Measurements from ENCODE around the gene SLCO4A1.
"Not testable (repeated sequence)": the region's sequence is repeated elsewhere in the genome, so short reads cannot be mapped to it uniquely, and the experiment has no call there.

The SLCO4A1 gene

DNA sequence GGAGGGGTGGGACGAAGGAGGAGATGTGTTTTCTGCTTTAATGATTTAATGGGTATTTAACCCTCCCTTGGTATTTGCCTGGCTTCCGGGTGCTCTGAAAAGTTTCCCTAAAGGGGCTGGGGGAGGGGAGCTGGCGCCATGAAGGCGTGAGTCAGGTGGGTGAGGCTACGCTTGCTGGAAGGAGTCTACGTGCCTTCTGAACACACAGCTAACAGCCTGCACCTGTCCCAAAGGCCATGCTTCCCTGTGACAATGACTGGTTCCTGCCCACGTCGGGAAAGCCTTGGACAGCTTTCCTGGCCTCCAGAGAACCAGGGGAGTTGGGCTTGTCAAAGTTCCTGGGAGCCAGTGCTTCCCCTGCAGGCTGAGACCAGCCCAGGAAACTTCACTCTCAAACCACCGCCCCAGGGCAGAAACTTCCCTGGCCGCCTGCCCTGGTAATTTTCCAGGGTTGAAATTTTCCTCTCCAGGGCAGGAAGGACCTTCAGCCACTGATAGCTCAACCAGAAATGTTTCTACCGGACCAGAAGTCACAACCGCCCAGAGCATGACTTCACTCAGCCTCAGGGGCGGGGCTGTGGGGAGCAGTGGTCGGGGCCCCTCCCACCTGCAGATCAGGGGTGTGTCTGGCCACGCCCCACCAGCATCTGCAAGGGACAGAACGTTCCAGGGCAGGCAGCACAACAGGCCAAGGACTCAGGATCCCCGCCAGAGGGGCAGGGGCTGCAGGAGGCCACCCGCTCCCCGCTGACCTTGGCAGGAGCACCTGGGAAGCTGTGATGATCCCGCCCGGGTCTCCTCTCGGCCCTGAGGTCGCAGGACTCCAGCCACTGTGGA lies 18.6 kb upstream of the SLCO4A1 start:
- TF ChIP-seq, protein P1, sequence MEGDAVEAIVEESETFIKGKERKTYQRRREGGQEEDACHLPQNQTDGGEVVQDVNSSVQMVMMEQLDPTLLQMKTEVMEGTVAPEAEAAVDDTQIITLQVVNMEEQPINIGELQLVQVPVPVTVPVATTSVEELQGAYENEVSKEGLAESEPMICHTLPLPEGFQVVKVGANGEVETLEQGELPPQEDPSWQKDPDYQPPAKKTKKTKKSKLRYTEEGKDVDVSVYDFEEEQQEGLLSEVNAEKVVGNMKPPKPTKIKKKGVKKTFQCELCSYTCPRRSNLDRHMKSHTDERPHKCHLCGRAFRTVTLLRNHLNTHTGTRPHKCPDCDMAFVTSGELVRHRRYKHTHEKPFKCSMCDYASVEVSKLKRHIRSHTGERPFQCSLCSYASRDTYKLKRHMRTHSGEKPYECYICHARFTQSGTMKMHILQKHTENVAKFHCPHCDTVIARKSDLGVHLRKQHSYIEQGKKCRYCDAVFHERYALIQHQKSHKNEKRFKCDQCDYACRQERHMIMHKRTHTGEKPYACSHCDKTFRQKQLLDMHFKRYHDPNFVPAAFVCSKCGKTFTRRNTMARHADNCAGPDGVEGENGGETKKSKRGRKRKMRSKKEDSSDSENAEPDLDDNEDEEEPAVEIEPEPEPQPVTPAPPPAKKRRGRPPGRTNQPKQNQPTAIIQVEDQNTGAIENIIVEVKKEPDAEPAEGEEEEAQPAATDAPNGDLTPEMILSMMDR (IDR thresholded peaks at IDR 0.05) = no peak
- peak; percentile 86 for DNase-seq
- peak overlapping the region; percentile 54 for H3K4me3 Mint-ChIP-seq
- H3K27me3 Mint-ChIP-seq (ENCODE audit: low read depth, poor library complexity) = peaks cover 11% of the 10 kb centered on the region
- no peaks in the 10 kb centered on the region for H3K9me3 Mint-ChIP-seq
- no peaks in the 10 kb centered on the region for H3K36me3 Mint-ChIP-seq (ENCODE audit: low read depth)
- H3K27ac Mint-ChIP-seq = no peak overlapping the region
- peaks cover 40% of the 10 kb centered on the region for H3K4me1 Mint-ChIP-seq

DNA sequence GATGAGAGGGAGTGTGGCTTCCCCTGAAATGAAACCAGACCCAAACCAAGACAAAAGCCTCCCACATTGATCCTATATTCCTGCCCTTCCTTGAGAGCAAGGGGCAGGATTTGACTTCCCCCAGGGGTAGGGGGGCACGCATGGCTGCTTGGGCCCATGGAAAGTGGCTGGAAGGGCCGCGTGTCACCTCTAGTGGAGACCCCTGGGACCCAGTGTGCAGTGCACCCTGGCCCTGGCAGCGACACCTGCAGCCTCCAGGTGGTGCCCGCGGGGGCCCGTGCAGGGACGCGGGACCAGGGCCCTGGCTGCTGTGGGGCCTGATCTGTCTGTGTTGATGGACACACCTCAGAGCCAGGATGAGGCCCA lies 18.0 kb upstream of the SLCO4A1 start:
- no peak for DNase-seq
- Mint-ChIP-seq H3K4me1 (peaks cover 36% of the 10 kb centered on the region), H3K4me3 (no peak overlapping the region), H3K27me3 (ENCODE audit: low read depth, poor library complexity) (peaks cover 9% of the 10 kb centered on the region), H3K27ac (no peak overlapping the region), H3K9me3 (no peaks in the 10 kb centered on the region), H3K36me3 (ENCODE audit: low read depth) (no peaks in the 10 kb centered on the region)
- TF ChIP-seq, protein P1 (IDR thresholded peaks at IDR 0.05) = no peak

DNA sequence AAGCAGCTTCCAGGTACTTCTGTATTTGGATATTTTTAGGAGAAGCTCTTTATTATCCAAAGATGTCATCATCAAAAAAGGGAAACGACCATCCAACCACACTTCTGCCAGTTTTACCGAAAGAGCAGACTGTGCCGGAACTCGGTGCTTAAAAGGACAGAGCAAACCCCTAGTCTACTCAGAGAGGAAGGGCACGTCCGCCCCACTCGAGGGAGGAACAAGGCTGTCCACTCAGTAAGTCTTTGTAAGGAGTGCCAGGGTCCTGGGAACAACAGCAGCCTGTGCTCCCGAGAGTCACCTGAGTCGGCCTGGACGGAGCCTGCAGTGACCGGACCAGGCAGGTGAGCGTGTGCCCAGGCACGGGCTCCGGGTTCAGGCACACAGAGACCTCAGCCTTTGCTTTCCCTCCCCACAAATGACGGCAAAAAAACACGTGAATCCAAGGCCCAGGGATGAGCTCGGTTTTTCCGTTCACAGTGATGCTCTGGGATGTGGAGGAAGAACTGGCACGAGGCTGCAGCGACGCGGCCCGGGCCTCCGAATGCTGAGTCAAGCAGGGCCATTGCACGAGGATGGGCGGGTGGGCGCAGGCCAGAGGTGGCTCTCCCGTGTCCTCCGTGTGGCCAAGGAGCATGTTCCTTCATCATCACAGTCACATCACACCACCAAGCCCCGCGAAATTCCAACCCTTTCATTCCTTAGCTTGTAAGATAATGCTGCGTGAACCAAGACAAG lies 17.4 kb upstream of the SLCO4A1 start:
- Mint-ChIP-seq H3K4me1 (peaks cover 35% of the 10 kb centered on the region), H3K27ac (no peak overlapping the region), H3K27me3 (ENCODE audit: low read depth, poor library complexity) (peaks cover 9% of the 10 kb centered on the region), H3K9me3 (no peaks in the 10 kb centered on the region), H3K36me3 (ENCODE audit: low read depth) (no peaks in the 10 kb centered on the region), H3K4me3 (no peak overlapping the region)
- DNase-seq = no peak
- TF ChIP-seq, protein P1 (IDR thresholded peaks at IDR 0.05) = no peak

DNA sequence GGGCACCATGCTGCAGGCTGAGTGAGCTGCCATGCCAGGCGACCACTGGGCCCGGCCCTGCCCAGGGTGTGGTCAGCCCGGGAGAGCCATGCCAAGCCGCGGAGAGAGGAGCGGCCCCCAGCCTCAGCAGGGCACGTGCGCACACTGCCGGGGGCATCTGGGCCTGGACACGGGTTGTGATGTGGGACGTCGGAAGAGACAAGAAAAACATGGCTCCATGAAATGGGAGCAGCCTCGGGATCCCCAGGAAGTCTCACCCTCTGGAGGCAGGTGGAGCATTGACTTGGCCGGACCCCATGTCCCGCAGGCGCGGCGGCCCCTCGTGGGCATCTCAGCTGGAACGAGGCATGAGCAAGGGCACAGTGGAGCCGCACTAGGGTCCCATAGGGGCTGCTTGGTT lies 16.8 kb upstream of the SLCO4A1 start:
- peaks cover 11% of the 10 kb centered on the region for H3K27me3 Mint-ChIP-seq (ENCODE audit: low read depth, poor library complexity)
- TF ChIP-seq, protein P1 (IDR thresholded peaks at IDR 0.05) = no peak
- H3K36me3 Mint-ChIP-seq (ENCODE audit: low read depth) = no peaks in the 10 kb centered on the region
- no peak overlapping the region for H3K27ac Mint-ChIP-seq
- peaks cover 40% of the 10 kb centered on the region for H3K4me1 Mint-ChIP-seq
- DNase-seq = no peak
- no peaks in the 10 kb centered on the region for H3K9me3 Mint-ChIP-seq
- H3K4me3 Mint-ChIP-seq = no peak overlapping the region

DNA sequence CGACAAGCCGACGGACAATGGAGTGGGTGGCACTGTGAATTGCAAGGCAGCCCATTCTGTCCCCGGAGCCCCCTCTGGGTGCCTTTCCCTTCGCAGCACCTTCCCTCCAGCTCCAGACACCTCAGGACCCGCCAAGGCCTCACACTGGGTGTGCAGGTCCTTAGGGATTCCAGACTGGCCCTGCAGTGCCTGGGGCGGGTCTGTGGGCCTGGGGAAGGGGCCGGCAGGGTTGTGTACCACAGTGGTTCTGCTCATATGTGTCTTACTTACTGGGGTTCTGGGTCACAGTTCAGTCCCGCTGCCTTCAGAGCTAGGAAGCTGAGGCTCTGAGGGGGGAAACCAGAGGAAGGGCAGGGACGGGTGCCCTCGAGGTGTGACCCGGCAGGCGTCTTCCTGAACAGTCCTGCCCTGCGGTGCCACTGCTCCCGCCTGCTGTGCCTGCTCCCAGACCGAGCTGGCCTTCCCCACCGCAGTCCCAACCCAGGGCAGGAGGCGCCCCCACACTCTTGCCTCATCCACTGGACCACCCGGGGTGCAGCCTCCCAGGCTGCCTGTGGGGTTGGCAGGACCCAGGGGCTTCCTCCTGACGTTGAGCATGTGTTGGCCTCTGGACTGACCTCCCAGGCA lies 16.3 kb upstream of the SLCO4A1 start:
- TF ChIP-seq, protein P1 (IDR thresholded peaks at IDR 0.05) = no peak

DNA sequence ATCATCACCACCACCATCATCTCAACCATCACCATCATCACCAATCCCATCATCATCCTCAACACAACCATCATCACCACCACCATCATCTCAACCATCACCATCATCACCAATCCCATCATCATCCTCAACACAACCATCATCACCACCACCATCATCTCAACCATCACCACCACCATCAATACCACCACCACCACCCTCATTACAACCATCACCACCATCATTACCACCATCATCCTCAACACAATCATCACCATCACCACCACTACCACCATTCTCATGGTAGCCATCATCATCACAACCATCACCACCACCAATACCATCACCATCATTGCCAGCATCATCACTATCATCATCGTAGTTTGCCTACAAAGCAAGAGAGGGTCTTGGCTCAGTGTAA lies 14.9 kb upstream of the SLCO4A1 start:
- Mint-ChIP-seq H3K27me3 (ENCODE audit: low read depth, poor library complexity) (peaks cover 10% of the 10 kb centered on the region), H3K4me1 (peaks cover 37% of the 10 kb centered on the region)
- not testable (repeated sequence) for H3K9me3 Mint-ChIP-seq; DNase-seq; H3K36me3 Mint-ChIP-seq (ENCODE audit: low read depth); H3K27ac Mint-ChIP-seq; H3K4me3 Mint-ChIP-seq

More for the DNA sequence above, 16.3 kb upstream of the SLCO4A1 start:
- H3K36me3 Mint-ChIP-seq (ENCODE audit: low read depth) = no peaks in the 10 kb centered on the region
- H3K4me3 Mint-ChIP-seq = no peak overlapping the region
- no peaks in the 10 kb centered on the region for H3K9me3 Mint-ChIP-seq
- no peak overlapping the region for H3K27ac Mint-ChIP-seq
- no peak for DNase-seq
- peaks cover 41% of the 10 kb centered on the region for H3K4me1 Mint-ChIP-seq
- H3K27me3 Mint-ChIP-seq (ENCODE audit: low read depth, poor library complexity) = peaks cover 13% of the 10 kb centered on the region
